ENCODE results near the gene MYL3.

DNA sequence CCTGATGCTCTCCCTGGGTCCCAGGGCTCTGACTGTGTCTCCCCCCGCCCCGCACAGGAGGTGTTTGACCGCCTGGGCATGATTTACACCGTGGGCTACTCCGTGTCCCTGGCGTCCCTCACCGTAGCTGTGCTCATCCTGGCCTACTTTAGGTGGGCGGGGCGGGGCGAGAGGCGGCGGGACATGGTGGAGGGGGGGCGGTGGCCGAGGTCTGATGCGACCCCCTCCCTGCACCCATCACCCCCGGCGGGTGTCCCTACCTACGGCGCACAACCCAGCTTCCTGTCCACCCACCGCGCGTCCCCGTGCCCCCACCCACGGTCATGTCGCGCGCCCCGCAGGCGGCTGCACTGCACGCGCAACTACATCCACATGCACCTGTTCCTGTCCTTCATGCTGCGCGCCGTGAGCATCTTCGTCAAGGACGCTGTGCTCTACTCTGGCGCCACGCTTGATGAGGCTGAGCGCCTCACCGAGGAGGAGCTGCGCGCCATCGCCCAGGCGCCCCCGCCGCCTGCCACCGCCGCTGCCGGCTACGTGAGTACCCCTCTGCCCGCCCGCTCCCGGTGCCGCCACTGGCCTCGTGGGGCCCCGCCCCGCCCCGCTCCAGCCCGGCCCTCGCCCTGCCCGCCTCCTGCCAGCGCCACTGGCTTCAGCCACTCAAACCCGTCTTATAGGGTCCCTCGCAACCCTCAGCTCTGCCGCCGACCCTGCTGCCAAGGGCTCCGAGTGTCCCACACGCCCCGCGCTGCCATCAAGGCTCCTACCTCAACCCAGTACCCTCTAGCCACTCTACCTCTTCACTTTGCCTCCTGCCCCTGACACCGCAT is 35.3 kb upstream of the MYL3 start:
- TF ChIP-seq, protein P1, sequence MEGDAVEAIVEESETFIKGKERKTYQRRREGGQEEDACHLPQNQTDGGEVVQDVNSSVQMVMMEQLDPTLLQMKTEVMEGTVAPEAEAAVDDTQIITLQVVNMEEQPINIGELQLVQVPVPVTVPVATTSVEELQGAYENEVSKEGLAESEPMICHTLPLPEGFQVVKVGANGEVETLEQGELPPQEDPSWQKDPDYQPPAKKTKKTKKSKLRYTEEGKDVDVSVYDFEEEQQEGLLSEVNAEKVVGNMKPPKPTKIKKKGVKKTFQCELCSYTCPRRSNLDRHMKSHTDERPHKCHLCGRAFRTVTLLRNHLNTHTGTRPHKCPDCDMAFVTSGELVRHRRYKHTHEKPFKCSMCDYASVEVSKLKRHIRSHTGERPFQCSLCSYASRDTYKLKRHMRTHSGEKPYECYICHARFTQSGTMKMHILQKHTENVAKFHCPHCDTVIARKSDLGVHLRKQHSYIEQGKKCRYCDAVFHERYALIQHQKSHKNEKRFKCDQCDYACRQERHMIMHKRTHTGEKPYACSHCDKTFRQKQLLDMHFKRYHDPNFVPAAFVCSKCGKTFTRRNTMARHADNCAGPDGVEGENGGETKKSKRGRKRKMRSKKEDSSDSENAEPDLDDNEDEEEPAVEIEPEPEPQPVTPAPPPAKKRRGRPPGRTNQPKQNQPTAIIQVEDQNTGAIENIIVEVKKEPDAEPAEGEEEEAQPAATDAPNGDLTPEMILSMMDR (IDR thresholded peaks at IDR 0.05): no peak
- TF ChIP-seq POLR2A (IDR thresholded peaks at IDR 0.05): no peak

Data from uterus (tissue), 2 donors.